ENCODE data around the gene C7orf25. TPM values are rescaled to one million over a fixed set of nuclear protein-coding genes. Genes with fewer than 3 reads are reported as not detected.

Gene C7orf25
- total and polyA plus RNA-seq, 10 of the 15 experiments (the other 5 are each of a cell fraction or from before 2014, with no cell fraction given), result 0.63 to 3.2 (median 1.7) TPM

DNA sequence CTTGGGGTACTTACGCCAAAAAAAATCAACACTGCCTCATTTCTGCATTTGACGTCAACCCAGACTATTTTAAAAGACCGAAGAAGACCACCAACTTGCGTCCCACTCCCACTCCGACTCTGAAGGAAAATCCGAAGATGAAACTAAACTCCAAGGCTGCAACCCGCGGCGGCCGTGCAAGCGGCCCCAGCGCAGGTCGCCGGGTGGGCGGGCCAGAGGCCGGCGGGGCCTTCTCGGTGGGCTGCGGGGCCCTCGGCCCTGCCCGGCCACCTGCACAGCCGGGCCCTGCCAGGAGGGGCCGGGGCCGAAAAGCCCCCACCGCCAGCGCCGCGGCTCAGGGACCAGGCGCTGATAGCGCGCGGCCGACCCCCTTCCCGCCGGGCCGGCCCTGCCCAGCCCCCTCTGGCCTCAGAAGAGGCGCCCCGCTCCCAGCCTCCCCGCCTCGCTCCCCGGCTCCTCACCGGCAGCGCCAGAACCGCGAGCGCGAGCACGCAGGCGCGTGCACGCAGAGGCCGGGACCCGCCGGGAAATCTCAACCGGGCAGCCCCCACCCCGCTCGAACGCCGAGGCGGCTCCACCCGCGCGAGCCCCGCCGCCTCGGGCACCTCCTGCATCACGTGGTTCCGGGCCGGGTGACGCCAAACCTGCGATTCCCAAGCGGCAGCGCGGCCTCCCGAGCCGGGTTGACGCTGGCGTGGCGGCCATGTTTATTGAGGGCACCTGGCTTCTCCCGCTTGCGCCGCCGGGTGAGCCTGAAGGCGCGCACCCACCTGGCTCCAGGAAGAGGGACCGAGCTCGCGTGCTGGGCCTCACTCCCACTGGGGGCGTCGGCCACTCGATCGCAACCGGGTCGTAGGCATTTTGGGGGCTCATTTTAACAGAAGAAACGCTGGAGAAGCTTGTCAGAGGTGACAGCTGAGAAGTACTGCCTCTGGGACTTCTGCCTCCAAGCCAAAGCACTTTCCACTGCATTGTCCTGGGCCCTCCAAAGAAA, at the start of gene C7orf25 (continued):
- TF ChIP-seq, protein P1, sequence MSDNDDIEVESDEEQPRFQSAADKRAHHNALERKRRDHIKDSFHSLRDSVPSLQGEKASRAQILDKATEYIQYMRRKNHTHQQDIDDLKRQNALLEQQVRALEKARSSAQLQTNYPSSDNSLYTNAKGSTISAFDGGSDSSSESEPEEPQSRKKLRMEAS (IDR thresholded peaks at IDR 0.05; ENCODE audit: low read depth, low read length), result peak; percentile 64; the same call in 1 of the 2 replicates
- TF ChIP-seq, protein P2, sequence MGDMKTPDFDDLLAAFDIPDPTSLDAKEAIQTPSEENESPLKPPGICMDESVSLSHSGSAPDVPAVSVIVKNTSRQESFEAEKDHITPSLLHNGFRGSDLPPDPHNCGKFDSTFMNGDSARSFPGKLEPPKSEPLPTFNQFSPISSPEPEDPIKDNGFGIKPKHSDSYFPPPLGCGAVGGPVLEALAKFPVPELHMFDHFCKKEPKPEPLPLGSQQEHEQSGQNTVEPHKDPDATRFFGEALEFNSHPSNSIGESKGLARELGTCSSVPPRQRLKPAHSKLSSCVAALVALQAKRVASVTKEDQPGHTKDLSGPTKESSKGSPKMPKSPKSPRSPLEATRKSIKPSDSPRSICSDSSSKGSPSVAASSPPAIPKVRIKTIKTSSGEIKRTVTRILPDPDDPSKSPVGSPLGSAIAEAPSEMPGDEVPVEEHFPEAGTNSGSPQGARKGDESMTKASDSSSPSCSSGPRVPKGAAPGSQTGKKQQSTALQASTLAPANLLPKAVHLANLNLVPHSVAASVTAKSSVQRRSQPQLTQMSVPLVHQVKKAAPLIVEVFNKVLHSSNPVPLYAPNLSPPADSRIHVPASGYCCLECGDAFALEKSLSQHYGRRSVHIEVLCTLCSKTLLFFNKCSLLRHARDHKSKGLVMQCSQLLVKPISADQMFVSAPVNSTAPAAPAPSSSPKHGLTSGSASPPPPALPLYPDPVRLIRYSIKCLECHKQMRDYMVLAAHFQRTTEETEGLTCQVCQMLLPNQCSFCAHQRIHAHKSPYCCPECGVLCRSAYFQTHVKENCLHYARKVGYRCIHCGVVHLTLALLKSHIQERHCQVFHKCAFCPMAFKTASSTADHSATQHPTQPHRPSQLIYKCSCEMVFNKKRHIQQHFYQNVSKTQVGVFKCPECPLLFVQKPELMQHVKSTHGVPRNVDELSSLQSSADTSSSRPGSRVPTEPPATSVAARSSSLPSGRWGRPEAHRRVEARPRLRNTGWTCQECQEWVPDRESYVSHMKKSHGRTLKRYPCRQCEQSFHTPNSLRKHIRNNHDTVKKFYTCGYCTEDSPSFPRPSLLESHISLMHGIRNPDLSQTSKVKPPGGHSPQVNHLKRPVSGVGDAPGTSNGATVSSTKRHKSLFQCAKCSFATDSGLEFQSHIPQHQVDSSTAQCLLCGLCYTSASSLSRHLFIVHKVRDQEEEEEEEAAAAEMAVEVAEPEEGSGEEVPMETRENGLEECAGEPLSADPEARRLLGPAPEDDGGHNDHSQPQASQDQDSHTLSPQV (IDR thresholded peaks at IDR 0.05), result no peak
- TF ChIP-seq BCL11A (IDR thresholded peaks at IDR 0.05; ENCODE audit: low read depth, low read length), result no peak
- TF ChIP-seq POLR2AphosphoS5 (IDR thresholded peaks at IDR 0.05; ENCODE audit: low read length), result no peak; the same call in 1 of the 2 replicates
- no peak for TF ChIP-seq SMC3 (IDR thresholded peaks at IDR 0.05; ENCODE audit: borderline replicate concordance, low read length)
- TF ChIP-seq BCLAF1 (IDR thresholded peaks at IDR 0.05), result peak; percentile 52; the same call in 1 of the 2 replicates
- TF ChIP-seq, protein P3, sequence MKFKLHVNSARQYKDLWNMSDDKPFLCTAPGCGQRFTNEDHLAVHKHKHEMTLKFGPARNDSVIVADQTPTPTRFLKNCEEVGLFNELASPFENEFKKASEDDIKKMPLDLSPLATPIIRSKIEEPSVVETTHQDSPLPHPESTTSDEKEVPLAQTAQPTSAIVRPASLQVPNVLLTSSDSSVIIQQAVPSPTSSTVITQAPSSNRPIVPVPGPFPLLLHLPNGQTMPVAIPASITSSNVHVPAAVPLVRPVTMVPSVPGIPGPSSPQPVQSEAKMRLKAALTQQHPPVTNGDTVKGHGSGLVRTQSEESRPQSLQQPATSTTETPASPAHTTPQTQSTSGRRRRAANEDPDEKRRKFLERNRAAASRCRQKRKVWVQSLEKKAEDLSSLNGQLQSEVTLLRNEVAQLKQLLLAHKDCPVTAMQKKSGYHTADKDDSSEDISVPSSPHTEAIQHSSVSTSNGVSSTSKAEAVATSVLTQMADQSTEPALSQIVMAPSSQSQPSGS (IDR thresholded peaks at IDR 0.05; ENCODE audit: low read length), result no peak
- TF ChIP-seq MYC (IDR thresholded peaks at IDR 0.05; ENCODE audit: insufficient read depth, insufficient read length, insufficient replicate concordance, low read length, severe bottlenecking), result no peak
- no peak; the same call in none of the 2 replicates for TF ChIP-seq ZNF207 (IDR thresholded peaks at IDR 0.05; ENCODE audit: borderline replicate concordance)
- TF ChIP-seq MTA3 (IDR thresholded peaks at IDR 0.05; ENCODE audit: borderline replicate concordance, low read length), result no peak
- peak; percentile 48; the same call in 1 of the 3 replicates for TF ChIP-seq POU2F2 (IDR thresholded peaks at IDR 0.05; ENCODE audit: borderline replicate concordance, low read depth, low read length)
- TF ChIP-seq, protein P4, sequence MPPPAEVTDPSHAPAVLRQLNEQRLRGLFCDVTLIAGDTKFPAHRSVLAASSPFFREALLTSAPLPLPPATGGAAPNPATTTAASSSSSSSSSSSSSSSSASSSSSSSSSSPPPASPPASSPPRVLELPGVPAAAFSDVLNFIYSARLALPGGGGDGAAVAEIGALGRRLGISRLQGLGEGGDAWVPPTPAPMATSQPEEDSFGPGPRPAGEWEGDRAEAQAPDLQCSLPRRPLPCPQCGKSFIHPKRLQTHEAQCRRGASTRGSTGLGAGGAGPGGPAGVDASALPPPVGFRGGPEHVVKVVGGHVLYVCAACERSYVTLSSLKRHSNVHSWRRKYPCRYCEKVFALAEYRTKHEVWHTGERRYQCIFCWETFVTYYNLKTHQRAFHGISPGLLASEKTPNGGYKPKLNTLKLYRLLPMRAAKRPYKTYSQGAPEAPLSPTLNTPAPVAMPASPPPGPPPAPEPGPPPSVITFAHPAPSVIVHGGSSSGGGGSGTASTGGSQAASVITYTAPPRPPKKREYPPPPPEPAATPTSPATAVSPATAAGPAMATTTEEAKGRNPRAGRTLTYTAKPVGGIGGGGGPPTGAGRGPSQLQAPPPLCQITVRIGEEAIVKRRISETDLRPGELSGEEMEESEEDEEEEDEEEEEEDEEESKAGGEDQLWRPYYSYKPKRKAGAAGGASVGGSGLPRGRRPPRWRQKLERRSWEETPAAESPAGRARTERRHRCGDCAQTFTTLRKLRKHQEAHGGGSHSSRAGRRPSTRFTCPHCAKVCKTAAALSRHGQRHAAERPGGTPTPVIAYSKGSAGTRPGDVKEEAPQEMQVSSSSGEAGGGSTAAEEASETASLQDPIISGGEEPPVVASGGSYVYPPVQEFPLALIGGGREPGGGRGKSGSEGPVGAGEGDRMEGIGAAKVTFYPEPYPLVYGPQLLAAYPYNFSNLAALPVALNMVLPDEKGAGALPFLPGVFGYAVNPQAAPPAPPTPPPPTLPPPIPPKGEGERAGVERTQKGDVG (CRISPR knock-in tag; IDR thresholded peaks at IDR 0.05), result peak; percentile 35; the same call in 1 of the 2 replicates
- no peak; the same call in 1 of the 2 replicates for TF ChIP-seq ASH2L (IDR thresholded peaks at IDR 0.05; ENCODE audit: borderline replicate concordance, low read depth)
- TF ChIP-seq MEF2A (IDR thresholded peaks at IDR 0.05; ENCODE audit: insufficient read depth, low read depth, low read length), result no peak
- TF ChIP-seq TCF3 (IDR thresholded peaks at IDR 0.05; ENCODE audit: borderline replicate concordance, insufficient read depth, low read depth, low read length), result no peak

Data from GM12878 (cell line).